ENCODE measurements around the gene LDLR.

DNA sequence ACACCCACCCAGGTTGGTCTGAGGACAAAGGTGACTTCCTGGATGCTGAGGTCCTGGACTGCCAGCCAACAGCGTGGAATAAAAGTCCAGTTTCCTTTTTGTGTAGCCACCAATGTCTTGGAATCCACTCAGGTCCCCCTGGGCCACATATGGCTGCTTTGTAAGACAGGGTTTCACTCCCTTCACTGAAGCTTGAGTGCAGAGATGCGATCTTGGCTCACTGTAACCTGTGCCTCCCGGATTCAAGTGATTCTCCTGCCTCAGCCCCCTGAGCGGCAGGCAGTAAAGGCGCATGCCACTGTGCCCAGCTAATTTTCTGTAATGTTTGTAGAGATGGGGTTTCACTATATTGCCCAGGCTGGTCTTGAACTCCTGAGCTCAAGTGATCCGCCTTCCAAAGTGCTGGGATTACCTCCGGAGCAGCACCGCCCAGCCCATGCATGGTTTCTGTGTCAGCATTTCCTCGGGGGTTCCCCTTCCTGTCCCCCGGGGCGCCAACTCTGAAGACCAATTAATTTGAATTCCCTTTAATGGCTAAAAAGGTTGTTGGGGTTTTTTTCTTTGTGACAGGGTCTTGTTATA, 90.5 kb downstream of the LDLR start:
- TF ChIP-seq POLR2A (IDR thresholded peaks at IDR 0.05; ENCODE audit: low read depth, low read length): no peak; the same call in 1 of the 2 replicates
- TF ChIP-seq TAF1 (IDR thresholded peaks at IDR 0.05; ENCODE audit: low read depth, low read length): no peak
- TF ChIP-seq POLR2AphosphoS5 (IDR thresholded peaks at IDR 0.05; ENCODE audit: low read depth, low read length): 0 out of 2 replicates have a peak, but pooled peaks have one; percentile 49

All from GM12891 (cell line).